ENCODE measurements around the gene CDK18. TPM values are rescaled to one million over a fixed set of nuclear protein-coding genes. Genes with fewer than 3 reads are reported as not detected.

CDK18 gene
- total and polyA plus RNA-seq, 4 donors = 9.7 to 21.0 (median 15.0) TPM

GRCh38 chr1:205472737-205473441, 31.6 kb upstream of the CDK18 start:
- peaks cover 0 to 8% (median 0%) of the 10 kb centered on the region in 3 donors for H3K27me3 ChIP-seq (ENCODE audit: control insufficient read depth in 3 of 3, insufficient read depth in 3 of 3, low read length in 2 of 3)

GRCh38 chr1:205473475-205473874, 31.0 kb upstream of the CDK18 start:
- no peak overlapping the region for H3K4me3 ChIP-seq
- H3K27me3 ChIP-seq (ENCODE audit: control insufficient read depth in 3 of 3, insufficient read depth in 3 of 3, low read length in 2 of 3) = peaks cover 0 to 8% (median 0%) of the 10 kb centered on the region in 3 donors
- TF ChIP-seq CTCF (IDR thresholded peaks at IDR 0.05; ENCODE audit: control extremely low read depth, extremely low read depth) = no peak
- H3K4me1 ChIP-seq (ENCODE audit: control insufficient read depth in 5 of 5, insufficient read depth in 5 of 5, low read length in 5 of 5) = no peaks in the 10 kb centered on the region
- no peaks in the 10 kb centered on the region for H3K36me3 ChIP-seq (ENCODE audit: control insufficient read depth in 4 of 4, insufficient read depth in 4 of 4, low read length in 4 of 4)
- no peak overlapping the region for H3K9ac ChIP-seq (ENCODE audit: insufficient read depth in 1 of 2, low read length in 2 of 2)
- H3K9me3 ChIP-seq (ENCODE audit: control insufficient read depth in 4 of 4, insufficient read depth in 3 of 4, low read length in 3 of 4) = peaks cover 0 to 6% (median 2%) of the 10 kb centered on the region in 4 donors
- no peak overlapping the region for H3K27ac ChIP-seq (ENCODE audit: low read depth in 1 of 2, low read length in 1 of 2)
- DNase-seq (no peak), ATAC-seq (ENCODE audit: insufficient read depth, low FRiP score) (no peak)
- 36 to 50% methylated on average over 4 of the region's 4 CpGs for WGBS, 2 donors

More at GRCh38 chr1:205472737-205473441, 31.6 kb upstream of the CDK18 start:
- TF ChIP-seq CTCF (IDR thresholded peaks at IDR 0.05; ENCODE audit: control extremely low read depth, extremely low read depth) = no peak
- H3K27ac ChIP-seq (ENCODE audit: low read depth in 1 of 2, low read length in 1 of 2) = no peak overlapping the region
- no peak overlapping the region for H3K4me3 ChIP-seq
- WGBS, 2 donors = 18 to 22% methylated on average over 11 to 13 of the region's 13 CpGs
- no peaks in the 10 kb centered on the region for H3K36me3 ChIP-seq (ENCODE audit: control insufficient read depth in 4 of 4, insufficient read depth in 4 of 4, low read length in 4 of 4)
- no peak overlapping the region for H3K9ac ChIP-seq (ENCODE audit: insufficient read depth in 1 of 2, low read length in 2 of 2)
- peaks cover 0 to 6% (median 2%) of the 10 kb centered on the region in 4 donors for H3K9me3 ChIP-seq (ENCODE audit: control insufficient read depth in 4 of 4, insufficient read depth in 3 of 4, low read length in 3 of 4)
- no peaks in the 10 kb centered on the region for H3K4me1 ChIP-seq (ENCODE audit: control insufficient read depth in 5 of 5, insufficient read depth in 5 of 5, low read length in 5 of 5)
- ATAC-seq (ENCODE audit: insufficient read depth, low FRiP score) (no peak), DNase-seq (no peak)

- ATAC-seq (ENCODE audit: insufficient read depth, low FRiP score) (no peak), DNase-seq (no peak)
- 91 to 93% methylated on average over 7 of the region's 7 CpGs for WGBS, 2 donors
- Histone ChIP-seq H3K4me1 (ENCODE audit: control insufficient read depth in 5 of 5, insufficient read depth in 5 of 5, low read length in 5 of 5) (no peaks in the 10 kb centered on the region), H3K27ac (ENCODE audit: low read depth in 1 of 2, low read length in 1 of 2) (no peak overlapping the region), H3K9me3 (ENCODE audit: control insufficient read depth in 4 of 4, insufficient read depth in 3 of 4, low read length in 3 of 4) (peaks cover 0 to 6% (median 2%) of the 10 kb centered on the region in 4 donors), H3K36me3 (ENCODE audit: control insufficient read depth in 4 of 4, insufficient read depth in 4 of 4, low read length in 4 of 4) (no peaks in the 10 kb centered on the region), H3K9ac (ENCODE audit: insufficient read depth in 1 of 2, low read length in 2 of 2) (no peak overlapping the region), H3K27me3 (ENCODE audit: control insufficient read depth in 3 of 3, insufficient read depth in 3 of 3, low read length in 2 of 3) (peaks cover 0 to 6% (median 0%) of the 10 kb centered on the region in 3 donors), H3K4me3 (no peak overlapping the region)
- TF ChIP-seq CTCF (IDR thresholded peaks at IDR 0.05; ENCODE audit: control extremely low read depth, extremely low read depth) = no peak
These were observed 30.5 kb upstream of the CDK18 start for GRCh38 chr1:205473966-205474365.

All from lung (tissue), 12 donors.